ENCODE measurements around the gene RTEL1. TPM values are rescaled to one million over a fixed set of nuclear protein-coding genes. Genes with fewer than 3 reads are reported as not detected.

RTEL1 gene
- total RNA-seq, 4 donors from 2014 or later = 7.1 to 43.7 (median 18.7) TPM

- TF ChIP-seq POLR2A (IDR thresholded peaks at IDR 0.05) (no peak), CTCF (IDR thresholded peaks at IDR 0.05) (no peak), POLR2AphosphoS5 (IDR thresholded peaks at IDR 0.05) (no peak), EP300 (IDR thresholded peaks at IDR 0.05) (no peak)
- Histone ChIP-seq H3K27ac (peak overlapping the region in 3 of 4 donors; percentile 82 to 87 (median 86)), H3K9me3 (no peaks in the 10 kb centered on the region), H3K4me3 (peak overlapping the region; percentile 25 to 59), H3K27me3 (no peaks in the 10 kb centered on the region), H3K36me3 (no peaks in the 10 kb centered on the region), H3K4me1 (peaks cover 0 to 15% (median 3%) of the 10 kb centered on the region in 3 donors)
- peak; percentile 61 for ATAC-seq
- WGBS, 2 donors (ENCODE audit: low coverage in 1 of 2) = 10% methylated on average over 4 of the region's 47 CpGs; no CpG with 5 or more reads in 1 of the 2 donors
These were observed 16.8 kb upstream of the RTEL1 start for GRCh38 chr20:63641146-63641791.

GRCh38 chr20:63641792-63642523, 16.2 kb upstream of the RTEL1 start:
- Histone ChIP-seq H3K27ac (peak overlapping the region in 3 of 4 donors; percentile 82 to 87 (median 86)), H3K9me3 (no peaks in the 10 kb centered on the region), H3K27me3 (no peaks in the 10 kb centered on the region), H3K36me3 (no peaks in the 10 kb centered on the region), H3K4me3 (peak overlapping the region; percentile 40 to 59), H3K4me1 (peaks cover 0 to 15% (median 3%) of the 10 kb centered on the region in 3 donors)
- TF ChIP-seq POLR2A (IDR thresholded peaks at IDR 0.05) = no peak
- TF ChIP-seq CTCF (IDR thresholded peaks at IDR 0.05) = peak in 3 of 4 experiments; percentile 44 to 62 (median 55)
- WGBS, 2 donors (ENCODE audit: low coverage in 1 of 2) = 0 to 2% methylated on average over 8 to 23 of the region's 86 CpGs
- ATAC-seq = peak; percentile 82

DNA sequence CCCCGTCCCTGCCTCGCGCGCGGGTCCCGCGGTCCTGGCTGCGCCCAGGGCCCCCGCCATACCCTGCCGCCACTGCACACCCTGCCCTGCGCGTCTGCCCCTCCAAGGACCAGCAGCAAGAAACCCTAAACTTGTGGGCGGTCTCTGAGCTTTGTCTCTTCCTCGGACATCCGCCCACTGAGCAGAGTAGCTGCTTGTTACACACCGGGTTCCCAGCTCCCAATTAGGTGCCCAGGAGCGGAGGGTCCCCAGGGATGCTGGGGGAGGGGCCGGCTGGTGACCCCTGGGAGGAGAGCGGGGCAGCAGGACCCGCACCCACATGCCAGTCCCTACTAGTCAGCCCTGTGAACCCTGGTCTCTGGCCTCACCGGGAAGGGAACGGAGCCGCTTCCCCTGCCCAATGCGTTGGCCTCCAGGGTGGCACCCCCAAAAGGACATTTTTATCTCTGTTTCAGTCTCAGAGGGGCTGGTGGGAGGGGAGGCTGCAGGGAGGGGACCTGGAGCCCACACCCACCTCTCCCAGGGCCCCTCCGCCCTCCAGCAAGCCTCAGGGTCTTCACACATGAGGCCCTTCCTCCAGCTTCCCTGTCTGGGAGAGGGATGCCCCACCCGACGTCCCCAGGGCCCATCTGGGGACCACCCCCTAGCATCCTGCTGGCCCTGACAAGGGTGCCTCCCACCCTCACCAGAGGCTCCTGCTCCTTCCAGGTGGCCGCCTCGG, 15.4 kb upstream of the RTEL1 start:
- peak; percentile 5 for ATAC-seq
- WGBS, 2 donors (ENCODE audit: low coverage in 1 of 2) = 92% methylated on average over 5 of the region's 29 CpGs; no CpG with 5 or more reads in 1 of the 2 donors
- TF ChIP-seq POLR2AphosphoS5 (IDR thresholded peaks at IDR 0.05) = no peak
- TF ChIP-seq POLR2A (IDR thresholded peaks at IDR 0.05) = no peak
- TF ChIP-seq CTCF (IDR thresholded peaks at IDR 0.05) = no peak
- TF ChIP-seq EP300 (IDR thresholded peaks at IDR 0.05) = no peak
- H3K4me3 ChIP-seq = peak overlapping the region; percentile 40 to 59
- H3K27ac ChIP-seq = peak overlapping the region in 3 of 4 donors; percentile 60 to 86 (median 71)
- H3K4me1 ChIP-seq = peaks cover 0 to 15% (median 3%) of the 10 kb centered on the region in 3 donors
- H3K27me3 ChIP-seq = no peaks in the 10 kb centered on the region
- no peaks in the 10 kb centered on the region for H3K36me3 ChIP-seq
- no peaks in the 10 kb centered on the region for H3K9me3 ChIP-seq

- Histone ChIP-seq H3K4me3 (no peak overlapping the region), H3K4me1 (peaks cover 0 to 15% (median 3%) of the 10 kb centered on the region in 3 donors)
These were observed 14.6 kb upstream of the RTEL1 start for GRCh38 chr20:63643499-63643898.

More at GRCh38 chr20:63643499-63643898, 14.6 kb upstream of the RTEL1 start:
- Histone ChIP-seq H3K27me3 (no peaks in the 10 kb centered on the region), H3K27ac (no peak overlapping the region), H3K36me3 (no peaks in the 10 kb centered on the region), H3K9me3 (no peaks in the 10 kb centered on the region)
- no peak for ATAC-seq
- no peak for TF ChIP-seq POLR2AphosphoS5 (IDR thresholded peaks at IDR 0.05)
- no peak for TF ChIP-seq POLR2A (IDR thresholded peaks at IDR 0.05)
- TF ChIP-seq CTCF (IDR thresholded peaks at IDR 0.05) = no peak
- TF ChIP-seq EP300 (IDR thresholded peaks at IDR 0.05) = no peak
- WGBS, 2 donors (ENCODE audit: low coverage in 1 of 2) = 90% methylated on average over 4 of the region's 10 CpGs; no CpG with 5 or more reads in 1 of the 2 donors

Measured in gastroesophageal sphincter (tissue), 4 donors.